ENCODE results near the gene TAF1B. TPM values are rescaled to one million over a fixed set of nuclear protein-coding genes. Genes with fewer than 3 reads are reported as not detected.

TAF1B gene
- total RNA-seq, 1 experiment from 2014 or later = 52.8 TPM

- no TSS peak for BruUV-seq (replicated peaks)
- DNase-seq (ENCODE audit: low spot score) = no peak
- Histone ChIP-seq H3K27me3 (replicated peaks; ENCODE audit: insufficient read depth, low read depth, low read length, poor library complexity) (peaks cover 8% of the 10 kb centered on the region), H3K9me3 (ENCODE audit: low read depth, low read length, poor library complexity, severe bottlenecking) (no peaks in the 10 kb centered on the region), H3K36me3 (ENCODE audit: insufficient read depth, low read length, poor library complexity, severe bottlenecking) (no peaks in the 10 kb centered on the region), H3K4me1 (ENCODE audit: insufficient read depth, low read length, poor library complexity, severe bottlenecking) (no peaks in the 10 kb centered on the region), H3K4me3 (ENCODE audit: low read depth, low read length, poor library complexity, severe bottlenecking) (no peak overlapping the region), H3K27ac (ENCODE audit: low read depth, low read length, poor library complexity, severe bottlenecking) (no peak overlapping the region)
- intact Hi-C loops (cut with micrococcal nuclease; ENCODE audit: unreplicated experiment) = no loop called here
- TF ChIP-seq CTCF (conservative IDR thresholded peaks at IDR 0.05; ENCODE audit: low read depth, low read length) = no peak
- TF ChIP-seq EZH2 (IDR thresholded peaks at IDR 0.05; ENCODE audit: borderline replicate concordance, low read depth, low read length, poor library complexity, severe bottlenecking) = no peak
- ChIA-PET CTCF (no interaction called here), POLR2A (ENCODE audit: low non-redundant PET) (no interaction called here)
These were observed 101.1 kb downstream of the TAF1B start for GRCh38 chr2:9944330-9944758.

- TF ChIP-seq CTCF (conservative IDR thresholded peaks at IDR 0.05; ENCODE audit: low read depth, low read length) (no peak), EZH2 (IDR thresholded peaks at IDR 0.05; ENCODE audit: borderline replicate concordance, low read depth, low read length, poor library complexity, severe bottlenecking) (no peak)
- DNase-seq (ENCODE audit: low spot score) = no peak
- ChIA-PET POLR2A (ENCODE audit: low non-redundant PET) (no interaction called here), CTCF (no interaction called here)
- Histone ChIP-seq H3K4me3 (ENCODE audit: low read depth, low read length, poor library complexity, severe bottlenecking) (no peak overlapping the region), H3K27ac (ENCODE audit: low read depth, low read length, poor library complexity, severe bottlenecking) (no peak overlapping the region), H3K9me3 (ENCODE audit: low read depth, low read length, poor library complexity, severe bottlenecking) (no peaks in the 10 kb centered on the region), H3K4me1 (ENCODE audit: insufficient read depth, low read length, poor library complexity, severe bottlenecking) (no peaks in the 10 kb centered on the region), H3K27me3 (replicated peaks; ENCODE audit: insufficient read depth, low read depth, low read length, poor library complexity) (peaks cover 8% of the 10 kb centered on the region), H3K36me3 (ENCODE audit: insufficient read depth, low read length, poor library complexity, severe bottlenecking) (no peaks in the 10 kb centered on the region)
- intact Hi-C loops (cut with micrococcal nuclease; ENCODE audit: unreplicated experiment) = no loop called here
- BruUV-seq (replicated peaks) = no TSS peak
These were observed 102.3 kb downstream of the TAF1B start for GRCh38 chr2:9945596-9945995.

DNA sequence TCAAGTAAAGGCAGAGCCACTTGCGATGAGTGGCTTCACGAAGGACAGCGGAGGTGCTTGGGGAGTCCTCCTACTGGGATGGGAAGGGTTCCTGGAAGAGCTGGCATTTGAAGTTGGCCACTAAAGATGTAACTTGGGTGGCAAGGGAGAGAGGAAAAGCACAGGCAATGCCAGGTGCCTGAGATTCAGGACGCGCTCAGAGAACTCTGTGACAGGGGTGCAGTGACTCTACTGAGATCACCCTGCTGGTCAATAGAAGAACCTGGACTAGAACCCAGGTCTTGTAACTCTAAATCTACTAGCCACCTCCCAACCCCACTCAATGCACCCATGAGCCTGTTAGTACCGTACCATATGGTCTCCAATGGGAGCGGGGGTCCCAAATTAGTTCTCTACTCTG is 102.8 kb downstream of the TAF1B start:
- Histone ChIP-seq H3K4me3 (ENCODE audit: low read depth, low read length, poor library complexity, severe bottlenecking) (no peak overlapping the region), H3K4me1 (ENCODE audit: insufficient read depth, low read length, poor library complexity, severe bottlenecking) (no peaks in the 10 kb centered on the region), H3K36me3 (ENCODE audit: insufficient read depth, low read length, poor library complexity, severe bottlenecking) (no peaks in the 10 kb centered on the region), H3K27me3 (replicated peaks; ENCODE audit: insufficient read depth, low read depth, low read length, poor library complexity) (peaks cover 8% of the 10 kb centered on the region), H3K9me3 (ENCODE audit: low read depth, low read length, poor library complexity, severe bottlenecking) (no peaks in the 10 kb centered on the region), H3K27ac (ENCODE audit: low read depth, low read length, poor library complexity, severe bottlenecking) (no peak overlapping the region)
- TF ChIP-seq CTCF (conservative IDR thresholded peaks at IDR 0.05; ENCODE audit: low read depth, low read length) (no peak), EZH2 (IDR thresholded peaks at IDR 0.05; ENCODE audit: borderline replicate concordance, low read depth, low read length, poor library complexity, severe bottlenecking) (no peak)
- BruUV-seq (replicated peaks) = no TSS peak
- POLR2A ChIA-PET (ENCODE audit: low non-redundant PET) = no interaction called here
- CTCF ChIA-PET = no interaction called here
- intact Hi-C loops (cut with micrococcal nuclease; ENCODE audit: unreplicated experiment) = no loop called here
- no peak for DNase-seq (ENCODE audit: low spot score)
